HG03066 (cell line): Measurements from ENCODE around the gene CLEC20A.

Experiments
- ATAC-seq: cut with Tn5 transposase; IDR thresholded peaks from one replicate; pipeline ENCODE4 v1.9.1; 2021; ENCODE audit warnings: low read depth; ENCODE audit not compliant: unreplicated experiment

The CLEC20A gene

GRCh38 chr1:178500936-178501554 is 4.3 kb upstream of the CLEC20A start:
- no peak for ATAC-seq

GRCh38 chr1:178500091-178500770 is 3.5 kb upstream of the CLEC20A start:
- no peak for ATAC-seq

- no peak for ATAC-seq
Observed at GRCh38 chr1:178498896-178499675, 2.3 kb upstream of the CLEC20A start.

GRCh38 chr1:178497903-178498478 is 1.2 kb upstream of the CLEC20A start:
- ATAC-seq = no peak

DNA sequence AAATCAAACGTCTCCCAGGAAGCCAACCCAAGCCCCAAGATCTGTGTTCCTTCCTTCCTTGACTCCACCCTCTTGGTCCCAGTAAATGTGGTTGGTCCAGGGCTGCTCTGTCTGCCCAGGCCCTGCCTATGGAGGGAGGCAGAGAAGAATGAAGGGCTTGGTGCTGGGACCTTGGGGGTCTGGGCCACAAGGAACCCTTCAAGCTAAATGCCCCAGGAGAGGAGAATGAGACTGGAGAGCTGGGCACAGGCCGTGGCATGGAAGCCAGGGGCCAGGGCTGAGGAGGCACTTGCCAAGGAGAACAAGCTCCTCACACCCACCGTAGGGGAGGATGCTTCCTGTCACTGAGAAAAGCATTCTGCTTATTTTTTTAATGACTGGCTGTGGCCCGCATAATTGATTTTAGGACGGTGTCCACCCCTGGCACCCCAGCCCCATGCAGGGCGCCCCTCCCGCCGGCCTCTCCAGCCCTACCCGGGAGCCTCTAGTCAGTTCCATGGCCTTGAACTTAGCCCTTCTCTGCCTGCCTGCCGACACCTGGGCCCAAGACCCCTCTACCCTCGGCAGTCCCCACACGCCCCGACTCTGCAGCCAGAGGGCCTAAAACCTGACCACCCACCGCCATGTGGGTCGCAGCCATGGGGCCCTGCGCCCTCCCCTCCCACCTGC is 889 bp downstream of the CLEC20A start:
- no peak for ATAC-seq

- no peak for ATAC-seq
Observed at GRCh38 chr1:178495158-178495557, 1.6 kb downstream of the CLEC20A start.

DNA sequence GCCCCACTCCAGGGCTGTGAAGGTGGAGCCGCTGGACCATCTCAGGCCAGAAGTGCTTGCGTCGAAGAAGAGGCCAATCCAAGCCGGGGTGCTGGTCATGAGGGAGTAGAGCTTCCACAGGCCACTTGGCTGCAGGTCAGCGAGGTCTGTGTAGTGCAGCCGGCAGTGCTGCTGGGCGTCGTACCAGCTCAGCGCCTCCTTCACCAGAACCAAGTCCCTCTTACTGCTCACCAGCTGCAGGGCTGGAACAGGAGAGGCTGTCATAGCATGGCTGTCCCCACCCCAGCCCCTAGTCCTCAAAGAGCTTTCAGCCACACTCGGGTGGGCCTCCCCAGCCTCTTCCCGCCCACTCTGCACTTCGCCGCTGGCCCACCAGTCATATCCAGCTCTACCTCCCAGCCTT is 2.2 kb downstream of the CLEC20A start:
- no peak for ATAC-seq

GRCh38 chr1:178493301-178493741 is 3.4 kb downstream of the CLEC20A start:
- ATAC-seq = no peak

DNA sequence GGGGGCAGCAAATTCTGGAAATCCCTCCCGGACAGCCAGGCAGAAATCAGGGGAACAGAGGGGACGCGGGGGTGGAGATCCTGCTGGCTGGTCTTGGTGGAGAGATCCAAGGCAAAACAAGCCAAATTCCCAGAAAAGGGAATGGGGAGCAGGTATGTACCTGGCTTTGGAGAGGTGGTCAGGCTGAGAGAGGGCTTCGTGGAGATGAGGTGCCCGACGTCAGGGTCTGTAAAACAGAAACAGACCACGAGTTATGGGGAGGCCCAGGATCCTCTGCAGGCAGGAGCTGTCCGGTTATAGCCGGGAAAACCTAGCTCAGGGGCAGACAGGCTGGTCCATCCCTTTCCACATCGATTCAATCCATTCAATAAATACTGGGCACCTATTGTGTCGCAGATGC is 4.4 kb downstream of the CLEC20A start:
- ATAC-seq = no peak

DNA sequence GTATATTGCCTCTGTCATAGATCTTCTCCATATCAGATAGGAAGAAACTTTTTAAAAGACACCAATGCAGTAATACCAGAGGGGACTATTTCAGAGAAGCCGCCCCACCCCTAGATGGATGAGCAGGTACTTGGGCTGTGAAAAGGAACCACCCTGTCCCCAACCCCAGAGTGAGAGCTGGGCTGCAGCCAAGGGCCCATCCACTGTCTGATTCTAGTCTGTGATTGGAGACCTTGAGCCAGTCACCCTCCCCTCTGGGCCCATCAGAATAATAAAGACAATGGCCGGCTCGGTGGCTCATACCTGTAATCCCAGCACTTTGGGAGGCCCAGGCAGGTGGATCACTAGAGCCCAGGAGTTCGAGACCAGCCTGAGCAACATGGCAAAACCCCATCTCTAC is 5.0 kb downstream of the CLEC20A start:
- ATAC-seq = no peak

- ATAC-seq = no peak
Observed at GRCh38 chr1:178490967-178491366, 5.8 kb downstream of the CLEC20A start.

DNA sequence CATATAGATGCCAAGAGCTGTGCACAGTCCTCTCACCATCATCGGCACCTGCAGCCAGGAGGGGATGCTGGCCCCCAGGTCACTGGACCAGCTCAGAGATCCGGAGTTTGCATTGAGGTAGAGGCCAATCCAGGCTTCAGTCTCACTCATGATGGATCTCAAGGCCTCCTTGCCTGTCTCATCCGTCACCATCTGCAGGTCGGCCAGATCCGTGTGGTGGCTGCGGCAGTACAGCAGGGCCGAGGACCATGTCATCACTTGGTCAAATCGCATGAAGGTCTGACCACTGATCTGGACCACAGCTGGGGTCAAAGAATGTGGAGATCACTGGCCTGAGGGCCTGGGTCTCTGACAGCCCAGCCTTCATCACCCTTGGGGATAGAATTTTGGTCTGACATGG is 6.6 kb downstream of the CLEC20A start:
- no peak for ATAC-seq

- no peak for ATAC-seq
Observed at GRCh38 chr1:178489399-178489798, 7.4 kb downstream of the CLEC20A start.

DNA sequence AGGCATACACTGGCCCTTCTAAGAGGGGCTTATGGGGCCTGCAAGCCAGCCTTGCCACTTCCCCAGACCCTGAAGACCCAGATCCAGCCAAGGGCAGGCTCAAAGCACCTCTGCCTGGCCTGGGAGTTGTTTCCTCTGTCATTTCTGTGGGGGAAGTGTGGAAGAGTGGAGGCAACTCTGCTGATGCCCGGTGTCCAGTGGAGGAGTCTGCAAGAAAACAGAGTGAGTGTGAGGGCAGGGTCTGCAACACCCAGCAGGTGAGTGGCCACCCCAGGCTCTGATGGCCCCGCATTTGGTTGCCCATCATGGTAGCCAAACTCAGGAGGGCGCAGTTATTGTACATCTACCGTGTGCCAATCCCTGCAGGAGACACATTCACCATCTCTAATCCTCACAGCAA is 8.4 kb downstream of the CLEC20A start:
- ATAC-seq = no peak

DNA sequence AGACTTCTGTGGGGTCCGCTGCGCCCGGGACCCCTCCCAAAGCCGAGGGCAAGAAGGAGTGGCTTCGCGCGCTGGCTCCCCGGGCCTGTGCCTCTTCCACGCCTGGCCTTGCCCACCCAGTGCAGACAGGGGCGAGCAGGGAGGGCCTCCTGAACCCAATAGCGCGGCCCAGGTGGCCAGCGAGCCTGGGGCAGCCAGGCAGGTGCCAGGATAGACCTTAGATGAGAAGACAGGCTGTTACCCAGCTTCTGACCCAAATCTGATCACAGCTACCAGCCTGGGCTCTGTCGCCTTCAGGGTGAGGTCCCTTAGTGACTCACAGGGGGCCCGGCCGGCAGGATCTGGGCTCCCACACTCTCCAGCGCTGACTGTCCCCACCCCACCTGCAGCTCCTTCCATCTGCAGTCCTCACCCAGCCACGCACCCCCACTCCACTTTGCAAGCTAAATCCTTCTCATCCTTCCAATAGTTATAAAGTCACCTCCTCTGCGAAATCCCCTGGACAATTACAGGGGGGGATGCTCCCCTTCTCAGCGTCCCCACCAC is 9.6 kb downstream of the CLEC20A start:
- ATAC-seq = no peak

DNA sequence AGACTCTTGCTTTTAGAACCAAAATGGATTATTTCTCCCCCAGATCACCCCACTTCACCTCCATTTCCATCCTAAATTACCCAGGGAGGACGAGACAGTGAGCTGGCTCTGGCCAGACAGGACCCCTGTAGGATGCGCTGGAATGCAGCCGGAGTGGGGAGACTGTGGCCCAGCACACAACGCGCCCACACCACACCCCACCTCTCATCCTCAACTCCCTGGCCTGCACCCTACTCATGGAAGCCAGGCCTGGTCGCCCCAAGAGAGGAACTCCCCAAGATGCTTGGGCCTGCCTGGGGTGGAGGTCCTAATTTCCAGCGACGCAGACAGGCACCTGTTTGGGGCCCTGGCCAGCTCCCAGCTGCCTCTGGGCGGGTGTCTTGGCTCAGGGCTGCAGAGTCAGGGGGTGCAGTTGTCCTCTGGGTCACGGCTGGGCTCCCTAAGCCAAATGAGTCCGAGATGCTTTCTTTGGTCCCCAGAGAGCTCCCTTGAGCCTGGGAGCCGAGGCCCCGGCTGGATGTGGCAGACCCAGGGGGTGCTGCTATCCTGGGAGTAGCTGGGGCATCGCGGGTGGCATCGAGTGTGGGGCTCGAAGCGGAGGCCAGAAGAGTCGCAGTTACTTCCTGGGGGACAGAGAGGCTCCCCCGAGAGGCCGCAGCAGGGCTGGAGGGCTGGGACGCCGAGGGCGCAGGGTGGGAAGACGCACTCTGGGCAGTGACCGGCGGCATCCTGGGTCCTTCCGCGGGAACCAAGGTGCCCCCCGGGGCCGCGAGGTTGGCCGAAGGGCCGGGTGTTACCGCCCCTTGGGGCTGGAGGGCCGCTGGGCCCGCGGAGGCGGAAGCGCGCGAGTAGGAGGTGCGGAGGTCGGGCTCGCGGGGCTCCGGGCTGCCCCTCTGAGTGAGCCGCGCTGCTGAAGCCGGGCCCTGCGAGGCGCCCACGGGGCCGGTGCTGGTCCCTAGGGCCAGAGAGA is 10.4 kb downstream of the CLEC20A start:
- ATAC-seq = no peak

- ATAC-seq = no peak
Observed at GRCh38 chr1:178485541-178485981, 11.2 kb downstream of the CLEC20A start.

DNA sequence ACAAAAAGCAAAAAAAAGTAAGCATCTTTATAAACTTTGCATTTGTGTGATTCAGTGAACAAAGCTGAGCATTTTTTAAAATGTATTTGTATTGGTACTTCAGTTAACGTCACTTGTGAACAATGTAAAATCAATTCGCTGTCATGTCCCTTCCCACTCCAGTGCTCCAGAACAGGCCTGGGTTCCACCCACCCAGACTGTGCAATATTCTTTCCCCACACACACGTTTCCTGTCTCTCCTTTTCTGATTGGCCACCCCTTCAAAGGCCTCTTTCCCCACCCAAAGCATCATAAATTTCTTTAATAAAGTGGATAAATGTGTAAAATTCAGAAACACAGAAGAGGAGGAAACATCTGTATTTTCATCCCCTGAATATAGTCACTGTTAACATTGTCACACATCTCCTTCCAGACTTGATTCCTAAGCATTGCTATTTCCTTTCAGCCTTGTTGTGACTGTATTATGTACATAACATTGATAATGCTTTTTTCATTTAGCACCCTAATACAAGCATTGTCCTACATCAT is 12.0 kb downstream of the CLEC20A start:
- ATAC-seq = no peak
